Esophagus squamous epithelium (tissue), 4 donors: ENCODE measurements around the gene RALGPS2.

ENCODE experiments used
- CTCF ChIP-seq, 6 experiments: fragments of 450-650 bp in 4 of 6; fragments of 200-600 bp in 2 of 6; sonication (generic) in 2 of 6; IDR thresholded peaks; one replicate each; pipeline ENCODE4 v1.5.1; 2016 to 2019; ENCODE audit warnings: antibody characterized with exemption in 6 of 6, mild to moderate bottlenecking in 4 of 6, moderate library complexity in 4 of 6
- POLR2A ChIP-seq, 4 donors: fragments of 450-650 bp; IDR thresholded peaks; one replicate each; pipeline ENCODE4 v1.6.1; 2017; ENCODE audit warnings: antibody characterized with exemption in 4 of 4, mild to moderate bottlenecking in 4 of 4, moderate library complexity in 3 of 4

GRCh38 chr1:178702146-178702545, 22.9 kb upstream of the RALGPS2 start:
- TF ChIP-seq POLR2A (IDR thresholded peaks at IDR 0.05) (no peak), CTCF (IDR thresholded peaks at IDR 0.05) (no peak)
